Stimulated activated CD4-positive, alpha-beta T cell treated with anti-CD3 and anti-CD28 coated beads, Interleukin-4, amount 100 ng/mL, for 48 hours (primary cell): ENCODE measurements around the gene TMEM150B.

Experiments used
- DNase-seq, 2 donors: peaks; one replicate each; pipeline ENCODE4 v3.0.0-alpha.2; 2020; ENCODE audit warnings: low read depth in 2 of 2

Gene TMEM150B

GRCh38 chr19:55305983-55306562 lies 19.1 kb downstream of the TMEM150B start:
- no peak for DNase-seq

- DNase-seq = peak; percentile 33 to 41
Measured at GRCh38 chr19:55305491-55305890, 19.6 kb downstream of the TMEM150B start.

- DNase-seq = no peak
Measured at GRCh38 chr19:55304980-55305379, 20.2 kb downstream of the TMEM150B start.

- peak in 1 of 2 donors; percentile 27 for DNase-seq
Measured at GRCh38 chr19:55304279-55304978, 20.7 kb downstream of the TMEM150B start.

GRCh38 chr19:55303477-55303876 lies 21.7 kb downstream of the TMEM150B start:
- DNase-seq = no peak

- no peak for DNase-seq
Measured at GRCh38 chr19:55302318-55302703, 22.8 kb downstream of the TMEM150B start.

GRCh38 chr19:55301459-55302317 lies 23.5 kb downstream of the TMEM150B start:
- peak; percentile 91 to 97 for DNase-seq

- DNase-seq = no peak
Measured at GRCh38 chr19:55300886-55301458, 24.2 kb downstream of the TMEM150B start.

GRCh38 chr19:55299991-55300390 lies 25.1 kb downstream of the TMEM150B start:
- DNase-seq = no peak

GRCh38 chr19:55297267-55297666 lies 27.9 kb downstream of the TMEM150B start:
- no peak for DNase-seq

GRCh38 chr19:55289117-55289796 lies 35.9 kb downstream of the TMEM150B start:
- DNase-seq = no peak

- DNase-seq = no peak
Measured at GRCh38 chr19:55287361-55288079, 37.6 kb downstream of the TMEM150B start.

GRCh38 chr19:55285229-55285890 lies 39.8 kb downstream of the TMEM150B start:
- DNase-seq = no peak

- DNase-seq = no peak
Measured at GRCh38 chr19:55284405-55285058, 40.6 kb downstream of the TMEM150B start.

- peak; percentile 21 to 32 for DNase-seq
Measured at GRCh38 chr19:55283548-55284377, 41.4 kb downstream of the TMEM150B start, which contains the start of gene BRSK1. BRSK1 (plus strand) TSS chr19:55283997; CDS start chr19:55284443, 446 bp downstream.

- peak; percentile 90 to 95 for DNase-seq
Measured at GRCh38 chr19:55279770-55280643, 45.1 kb downstream of the TMEM150B start, which contains the start of gene HSPBP1. HSPBP1 (minus strand) TSS chr19:55280110; CDS start chr19:55279608, 502 bp downstream.

- no peak for DNase-seq
Measured at GRCh38 chr19:55279340-55279739, 45.8 kb downstream of the TMEM150B start.
